ENCODE measurements around the gene SLC5A2.
"Not testable (repeated sequence)": the region's sequence is repeated elsewhere in the genome, so short reads cannot be mapped to it uniquely, and the experiment has no call there.

Gene SLC5A2

GRCh38 chr16:31501226-31501965 lies 18.5 kb downstream of the SLC5A2 start:
- no peak for DNase-seq

- no peak for DNase-seq
Observed at GRCh38 chr16:31501966-31502348, 19.0 kb downstream of the SLC5A2 start.

- no peak for DNase-seq
Observed at GRCh38 chr16:31502981-31503380, 20.1 kb downstream of the SLC5A2 start.

GRCh38 chr16:31503555-31503954 lies 20.6 kb downstream of the SLC5A2 start:
- not testable (repeated sequence) for DNase-seq

- DNase-seq, result no peak
Observed at GRCh38 chr16:31504159-31504558, 21.2 kb downstream of the SLC5A2 start.

- DNase-seq, result no peak
Observed at GRCh38 chr16:31505483-31505882, 22.6 kb downstream of the SLC5A2 start.

GRCh38 chr16:31507617-31507928 lies 24.6 kb downstream of the SLC5A2 start:
- no peak for DNase-seq

- DNase-seq, result peak; percentile 62 to 77 (median 72)
Observed at GRCh38 chr16:31507929-31508705, 25.2 kb downstream of the SLC5A2 start, which contains the start of gene RUSF1. Gene RUSF1, minus strand, starts transcription at chr16:31508391. Its CDS starts 18 bp downstream, at chr16:31508373.

- no peak for DNase-seq
Observed at GRCh38 chr16:31508706-31509195, 25.8 kb downstream of the SLC5A2 start.

GRCh38 chr16:31513126-31513525 lies 30.2 kb downstream of the SLC5A2 start:
- no peak for DNase-seq

GRCh38 chr16:31513884-31514283 lies 31.0 kb downstream of the SLC5A2 start:
- no peak for DNase-seq

- DNase-seq, result no peak
Observed at GRCh38 chr16:31517800-31518402, 35.0 kb downstream of the SLC5A2 start.

- no peak for DNase-seq
Observed at GRCh38 chr16:31519759-31520431, 37.0 kb downstream of the SLC5A2 start.

- no peak for DNase-seq
Observed at GRCh38 chr16:31521368-31521767, 38.4 kb downstream of the SLC5A2 start.

- peak in 2 of 6 experiments; percentile 13 to 35 for DNase-seq
Observed at GRCh38 chr16:31522071-31522470, 39.1 kb downstream of the SLC5A2 start.

GRCh38 chr16:31523768-31524167 lies 40.8 kb downstream of the SLC5A2 start:
- DNase-seq, result not testable (repeated sequence)

GRCh38 chr16:31525113-31525512 lies 42.2 kb downstream of the SLC5A2 start:
- no peak for DNase-seq

GRCh38 chr16:31527734-31528274 lies 44.9 kb downstream of the SLC5A2 start, which contains the start of gene AHSP:
Gene AHSP, plus strand, starts transcription at chr16:31527900. Its CDS starts 240 bp downstream, at chr16:31528140.
- no peak for DNase-seq

- DNase-seq, result no peak
Observed at GRCh38 chr16:31528523-31529107, 45.7 kb downstream of the SLC5A2 start.

GRCh38 chr16:31529108-31529936 lies 46.4 kb downstream of the SLC5A2 start:
- DNase-seq, result peak in 3 of 6 experiments; percentile 7 to 22 (median 16)

- DNase-seq, result no peak
Observed at GRCh38 chr16:31529937-31530312, 47.0 kb downstream of the SLC5A2 start.
